GM10248 (cell line): ENCODE measurements around the gene ARMH3.

Source experiments
- CTCF ChIA-PET: fragments of 300-600 bp; sonication (Branson Sonifier 250); formaldehyde crosslinking; extraction: SDS; loops from one replicate; lab custom pipeline; 2021; ENCODE audit warnings: antibody characterized with exemption; lab: Yijun Ruan, JAX
- POLR2A ChIA-PET: fragments of 350-650 bp; sonication (Branson Sonifier 250); formaldehyde crosslinking; extraction: SDS; loops from one replicate; lab custom pipeline; 2020; ENCODE audit warnings: antibody characterized with exemption; lab: Yijun Ruan, JAX
- DNase-seq: peaks from one replicate; pipeline ENCODE4 v3.0.0; 2012; ENCODE audit errors: extremely low spot score
- TF ChIP-seq, protein P1 (sequence below): IDR thresholded peaks from 2 replicates; pipeline ENCODE4 v1.5.1; 2012; ENCODE audit warnings: mild to moderate bottlenecking, low read depth; ENCODE audit errors: extremely low read depth, missing control alignments, control extremely low read depth

Gene ARMH3

DNA sequence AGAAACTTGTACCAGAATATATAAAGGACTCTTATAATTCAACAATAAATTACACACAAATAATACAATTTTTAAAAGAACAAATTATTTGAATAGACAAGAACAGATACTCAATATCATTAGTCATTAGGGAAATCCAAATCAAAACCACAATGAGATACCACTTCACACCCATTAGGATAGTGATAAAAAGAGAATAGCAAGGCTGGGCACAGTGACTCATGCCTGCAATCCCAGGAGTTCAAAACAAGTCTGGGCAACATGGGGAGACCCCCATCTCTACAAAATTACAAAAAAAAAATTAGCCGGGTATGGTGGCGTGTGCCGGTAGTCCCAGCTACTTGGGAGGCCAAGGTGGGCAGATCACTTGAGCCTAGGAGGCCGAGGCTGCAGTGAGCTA is 160.2 kb downstream of the ARMH3 start:
- DNase-seq = no peak
- TF ChIP-seq, protein P1, sequence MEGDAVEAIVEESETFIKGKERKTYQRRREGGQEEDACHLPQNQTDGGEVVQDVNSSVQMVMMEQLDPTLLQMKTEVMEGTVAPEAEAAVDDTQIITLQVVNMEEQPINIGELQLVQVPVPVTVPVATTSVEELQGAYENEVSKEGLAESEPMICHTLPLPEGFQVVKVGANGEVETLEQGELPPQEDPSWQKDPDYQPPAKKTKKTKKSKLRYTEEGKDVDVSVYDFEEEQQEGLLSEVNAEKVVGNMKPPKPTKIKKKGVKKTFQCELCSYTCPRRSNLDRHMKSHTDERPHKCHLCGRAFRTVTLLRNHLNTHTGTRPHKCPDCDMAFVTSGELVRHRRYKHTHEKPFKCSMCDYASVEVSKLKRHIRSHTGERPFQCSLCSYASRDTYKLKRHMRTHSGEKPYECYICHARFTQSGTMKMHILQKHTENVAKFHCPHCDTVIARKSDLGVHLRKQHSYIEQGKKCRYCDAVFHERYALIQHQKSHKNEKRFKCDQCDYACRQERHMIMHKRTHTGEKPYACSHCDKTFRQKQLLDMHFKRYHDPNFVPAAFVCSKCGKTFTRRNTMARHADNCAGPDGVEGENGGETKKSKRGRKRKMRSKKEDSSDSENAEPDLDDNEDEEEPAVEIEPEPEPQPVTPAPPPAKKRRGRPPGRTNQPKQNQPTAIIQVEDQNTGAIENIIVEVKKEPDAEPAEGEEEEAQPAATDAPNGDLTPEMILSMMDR = no peak
- ChIA-PET POLR2A (interaction anchor here (0.6 kb wide), 1 partner anchor 51 kb away, joined by 4 read pairs; no protein-coding TSS in a partner anchor), CTCF (interaction anchor here (1.0 to 13.2 kb wide), 5 partner anchors 10 to 113 kb away, joined by 3 to 249 read pairs (median 10); partner anchors contain the start of gene KCNIP2)

DNA sequence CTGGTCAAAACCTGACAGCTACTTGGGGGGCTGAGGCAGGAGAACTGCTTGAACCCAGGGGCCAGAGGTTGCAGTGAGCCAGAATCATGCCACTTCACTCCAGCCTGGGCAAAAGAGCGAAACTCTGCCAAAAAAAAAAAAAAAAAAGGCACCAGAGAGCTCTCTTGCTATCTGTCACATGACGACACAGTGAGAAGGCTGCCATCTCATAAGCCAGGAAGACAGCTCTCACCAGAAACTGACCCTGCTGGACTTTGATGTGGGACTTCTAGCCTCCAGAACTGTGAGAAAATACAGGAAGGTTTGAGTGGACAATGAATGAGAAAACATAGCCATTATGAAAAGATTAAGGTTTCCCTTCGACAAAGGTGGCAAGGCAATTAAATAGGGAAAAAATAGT is 161.2 kb downstream of the ARMH3 start:
- POLR2A ChIA-PET = no interaction called here
- TF ChIP-seq, protein P1 = no peak
- CTCF ChIA-PET = interaction anchor here (1.2 to 13.2 kb wide), 4 partner anchors 13 to 114 kb away, joined by 3 to 249 read pairs (median 62); partner anchors contain the start of gene KCNIP2
- no peak for DNase-seq

DNA sequence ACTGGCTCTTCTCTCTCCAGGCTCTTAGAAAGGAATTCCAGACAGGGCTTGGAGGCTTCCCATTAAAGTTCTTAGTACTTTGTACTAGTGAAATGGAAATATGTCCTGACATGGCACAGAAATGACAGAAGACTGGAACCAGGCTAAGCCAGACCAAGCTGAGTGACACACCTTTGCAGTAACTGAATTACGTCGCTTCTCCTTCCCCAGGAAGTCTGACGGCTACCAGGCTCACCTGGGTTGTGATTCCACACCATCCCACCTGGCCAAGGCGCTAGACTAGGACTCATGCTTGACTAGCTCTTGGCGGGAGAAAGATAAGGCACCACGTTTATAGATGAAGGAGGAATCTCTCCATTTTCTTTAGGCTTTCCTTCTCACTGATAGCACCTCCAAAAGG is 161.7 kb downstream of the ARMH3 start:
- POLR2A ChIA-PET = no interaction called here
- DNase-seq = no peak
- CTCF ChIA-PET = interaction anchor here (1.2 to 13.2 kb wide), 4 partner anchors 14 to 115 kb away, joined by 3 to 249 read pairs (median 62); partner anchors contain the start of gene KCNIP2
- TF ChIP-seq, protein P1 = no peak

DNA sequence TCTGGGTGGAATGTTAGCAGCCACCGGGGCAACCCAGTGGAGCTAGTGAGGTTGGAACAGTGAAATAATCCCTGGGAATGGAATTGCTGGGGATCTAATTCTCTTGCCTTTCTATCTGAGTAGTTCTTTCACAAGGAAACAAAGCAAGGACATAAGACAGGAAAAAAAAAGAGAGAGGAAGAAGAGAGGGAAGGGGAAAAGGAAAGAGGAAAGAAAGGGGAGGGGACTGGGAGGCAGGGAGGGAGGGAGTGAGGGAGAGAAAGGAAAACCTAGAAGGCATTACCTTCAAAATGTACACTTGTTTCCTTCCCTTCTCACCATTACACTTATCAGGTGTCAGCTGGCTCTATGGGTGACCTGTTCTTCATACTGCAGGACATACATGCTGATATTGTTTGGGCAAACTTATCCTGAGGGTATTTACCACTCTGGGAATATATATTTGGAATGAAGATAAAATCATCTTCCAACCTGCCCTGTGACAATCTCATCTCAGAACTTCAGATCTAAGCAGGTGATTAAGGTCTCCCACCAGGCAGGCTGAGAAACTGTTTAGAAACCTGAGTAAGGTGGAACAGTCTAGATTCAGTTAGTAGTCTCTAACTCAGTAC is 162.4 kb downstream of the ARMH3 start:
- CTCF ChIA-PET = interaction anchor here (1.3 to 13.2 kb wide), 4 partner anchors 7 to 115 kb away, joined by 4 to 249 read pairs (median 64); partner anchors contain the start of gene KCNIP2
- no peak for DNase-seq
- TF ChIP-seq, protein P1 = no peak
- POLR2A ChIA-PET = interaction anchor here (0.5 kb wide), 1 partner anchor 20 kb away, joined by 6 read pairs; no protein-coding TSS in a partner anchor

DNA sequence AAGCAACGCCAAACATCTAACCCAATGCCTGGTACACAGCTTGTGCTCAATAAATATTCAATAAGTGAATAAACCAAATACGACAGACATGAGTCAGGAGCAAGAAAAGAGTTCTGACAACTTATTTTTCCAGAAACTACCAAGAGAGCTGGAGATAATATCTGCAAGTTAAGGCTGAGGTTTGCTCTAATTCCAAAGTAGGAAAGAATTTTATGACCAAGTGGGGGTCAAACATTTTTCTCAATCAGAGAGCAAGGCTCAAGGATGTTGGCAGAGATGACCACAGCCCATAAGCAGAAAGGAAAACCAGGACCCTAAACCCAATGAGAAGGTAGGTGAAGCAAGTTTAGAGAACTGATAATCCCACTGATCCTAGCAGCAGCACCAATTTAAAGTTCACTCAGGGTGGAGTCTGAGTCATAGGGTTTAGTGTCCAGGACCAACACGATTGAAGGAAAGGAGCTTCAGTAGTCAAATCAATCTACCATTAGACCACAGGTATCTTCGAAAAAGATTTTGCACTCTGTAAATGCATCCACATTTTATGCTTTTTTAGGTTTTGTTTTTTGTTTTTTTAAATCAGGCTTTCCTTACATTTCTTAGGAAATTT is 163.1 kb downstream of the ARMH3 start:
- DNase-seq = no peak
- CTCF ChIA-PET = interaction anchor here (0.9 to 13.2 kb wide), 6 partner anchors 8 to 176 kb away, joined by 3 to 249 read pairs (median 5); partner anchors contain the start of gene KCNIP2
- POLR2A ChIA-PET = interaction anchor here (0.5 kb wide), 1 partner anchor 20 kb away, joined by 6 read pairs; no protein-coding TSS in a partner anchor

More for the DNA sequence above, 163.1 kb downstream of the ARMH3 start:
- TF ChIP-seq, protein P1 = no peak
